Glomerular visceral epithelial cell (primary cell): Measurements from ENCODE around the gene MRPL23.

Experiments used
- DNase-seq: peaks from one replicate; pipeline ENCODE4 v3.0.0-alpha.2; 2016; ENCODE audit errors: extremely low spot score

Gene MRPL23

GRCh38 chr11:1990872-1991578, 43.9 kb downstream of the MRPL23 start:
- DNase-seq = no peak

GRCh38 chr11:1992111-1992510, 45.0 kb downstream of the MRPL23 start:
- DNase-seq = no peak

- no peak for DNase-seq
Observed at GRCh38 chr11:1994121-1994520, 47.0 kb downstream of the MRPL23 start.

GRCh38 chr11:1997755-1998154, 50.6 kb downstream of the MRPL23 start, which contains the start of gene H19:
Gene H19 (minus strand): TSS chr11:1997842.
- no peak for DNase-seq

GRCh38 chr11:1998290-1998689, 51.2 kb downstream of the MRPL23 start:
- no peak for DNase-seq

GRCh38 chr11:1998861-1999260, 51.7 kb downstream of the MRPL23 start:
- no peak for DNase-seq

- no peak for DNase-seq
Observed at GRCh38 chr11:2002042-2002776, 55.1 kb downstream of the MRPL23 start.

- no peak for DNase-seq
Observed at GRCh38 chr11:2002807-2003206, 55.7 kb downstream of the MRPL23 start.

GRCh38 chr11:2004466-2004865, 57.3 kb downstream of the MRPL23 start:
- DNase-seq = no peak
